ENCODE measurements around the gene OR14I1. TPM values are rescaled to one million over a fixed set of nuclear protein-coding genes. Genes with fewer than 3 reads are reported as not detected.

Gene OR14I1
- total RNA-seq: not detected

- H3K27me3 Mint-ChIP-seq: peaks cover 2% of the 10 kb centered on the region
- ChIA-PET POLR2A (no interaction called here), CTCF (no interaction called here)
- H3K36me3 Mint-ChIP-seq (ENCODE audit: low read depth): no peaks in the 10 kb centered on the region
- no peak within 1 kb of the TSS for H3K27ac Mint-ChIP-seq
- H3K4me3 Mint-ChIP-seq: no peak within 1 kb of the TSS
- H3K9me3 Mint-ChIP-seq: no peaks in the 10 kb centered on the region
- DNase-seq: no peak
- H3K4me1 Mint-ChIP-seq: no peaks in the 10 kb centered on the region
These were observed at the start of gene OR14I1 for GRCh38 chr1:248702714-248703113. Gene OR14I1 (minus strand): TSS chr1:248702766.

DNA sequence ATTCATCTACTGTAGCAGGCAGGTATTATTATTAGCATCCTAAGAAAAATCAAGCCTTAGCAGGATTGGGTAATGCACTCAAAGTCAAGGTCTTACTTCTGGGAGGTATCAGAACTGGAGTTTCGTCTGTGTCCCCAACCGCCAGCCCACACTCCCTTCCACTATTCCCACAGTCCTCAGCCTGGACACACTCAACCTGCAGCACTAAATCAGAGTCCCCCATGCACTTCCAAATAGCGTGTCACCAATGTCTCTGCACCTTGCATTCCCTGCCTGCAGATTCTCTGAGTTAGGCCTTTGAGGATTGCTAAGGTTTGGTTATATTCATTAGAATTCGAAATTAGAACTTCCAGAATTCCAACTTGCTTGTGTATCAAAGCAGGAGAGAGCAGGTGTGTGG is 49.1 kb upstream of the OR14I1 start:
- Mint-ChIP-seq H3K9me3 (no peaks in the 10 kb centered on the region), H3K27me3 (no peaks in the 10 kb centered on the region), H3K4me3 (no peak overlapping the region), H3K27ac (no peak overlapping the region), H3K36me3 (ENCODE audit: low read depth) (no peaks in the 10 kb centered on the region), H3K4me1 (no peaks in the 10 kb centered on the region)
- CTCF ChIA-PET: no interaction called here
- POLR2A ChIA-PET: no interaction called here
- DNase-seq: no peak

DNA sequence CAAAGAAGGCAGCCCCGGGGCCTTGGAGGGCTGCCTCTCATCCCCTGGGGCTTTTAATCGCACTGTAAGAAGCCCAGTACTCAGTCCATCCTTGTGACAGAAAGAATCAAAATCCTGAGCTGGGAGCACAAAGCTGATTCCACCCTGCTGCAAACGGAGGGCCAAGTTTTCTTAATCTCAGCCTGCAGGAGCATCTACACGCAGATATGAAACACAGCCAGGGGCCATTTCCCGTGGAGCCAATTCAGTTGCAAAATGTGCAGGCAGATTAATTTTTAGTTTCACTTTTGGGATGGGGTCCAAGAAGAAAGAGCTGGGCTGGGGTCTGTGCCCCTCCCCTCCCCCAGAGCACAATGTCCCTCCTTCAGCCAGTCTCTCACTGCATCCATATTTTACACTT is 48.6 kb upstream of the OR14I1 start:
- CTCF ChIA-PET: no interaction called here
- no peak for DNase-seq
- H3K36me3 Mint-ChIP-seq (ENCODE audit: low read depth): no peaks in the 10 kb centered on the region

GRCh38 chr1:248750496-248750895 is 47.9 kb upstream of the OR14I1 start:
- Mint-ChIP-seq H3K4me3 (no peak overlapping the region), H3K36me3 (ENCODE audit: low read depth) (no peaks in the 10 kb centered on the region), H3K27me3 (no peaks in the 10 kb centered on the region), H3K4me1 (no peaks in the 10 kb centered on the region), H3K27ac (no peak overlapping the region), H3K9me3 (no peaks in the 10 kb centered on the region)
- ChIA-PET CTCF (no interaction called here), POLR2A (no interaction called here)
- no peak for DNase-seq

More for the DNA sequence above, 48.6 kb upstream of the OR14I1 start:
- Mint-ChIP-seq H3K9me3 (no peaks in the 10 kb centered on the region), H3K27me3 (no peaks in the 10 kb centered on the region), H3K4me3 (no peak overlapping the region), H3K27ac (no peak overlapping the region), H3K4me1 (no peaks in the 10 kb centered on the region)
- POLR2A ChIA-PET: no interaction called here

DNA sequence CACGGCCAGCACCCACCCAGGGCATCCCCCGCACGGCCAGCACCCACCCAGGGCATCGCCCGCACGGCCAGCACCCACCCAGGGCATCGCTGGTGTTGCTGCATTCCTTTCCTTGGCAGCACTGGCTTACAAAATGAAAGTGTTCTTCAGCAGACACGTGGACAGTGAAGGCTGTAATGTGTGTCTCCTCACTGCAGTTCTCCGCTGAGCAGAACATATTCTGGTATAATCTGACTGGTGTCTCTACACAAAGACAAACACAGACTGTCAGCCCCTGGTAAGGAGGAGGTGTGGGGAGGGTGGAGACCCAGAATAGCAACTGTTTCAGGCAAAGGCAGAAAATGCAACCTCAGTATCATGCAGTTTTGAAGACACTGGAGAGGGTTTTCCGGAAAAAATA is 45.6 kb upstream of the OR14I1 start:
- no peaks in the 10 kb centered on the region for H3K36me3 Mint-ChIP-seq (ENCODE audit: low read depth)
- ChIA-PET CTCF (no interaction called here), POLR2A (no interaction called here)
- H3K9me3 Mint-ChIP-seq: no peaks in the 10 kb centered on the region
- no peaks in the 10 kb centered on the region for H3K27me3 Mint-ChIP-seq
- H3K4me3 Mint-ChIP-seq: no peak overlapping the region
- H3K4me1 Mint-ChIP-seq: no peaks in the 10 kb centered on the region
- no peak for DNase-seq
- H3K27ac Mint-ChIP-seq: no peak overlapping the region

- ChIA-PET POLR2A (no interaction called here), CTCF (no interaction called here)
- Mint-ChIP-seq H3K27ac (no peak overlapping the region), H3K27me3 (no peaks in the 10 kb centered on the region), H3K4me1 (no peaks in the 10 kb centered on the region), H3K4me3 (no peak overlapping the region), H3K9me3 (no peaks in the 10 kb centered on the region), H3K36me3 (ENCODE audit: low read depth) (no peaks in the 10 kb centered on the region)
- DNase-seq: no peak
These were observed 38.3 kb upstream of the OR14I1 start for GRCh38 chr1:248740876-248741275.

DNA sequence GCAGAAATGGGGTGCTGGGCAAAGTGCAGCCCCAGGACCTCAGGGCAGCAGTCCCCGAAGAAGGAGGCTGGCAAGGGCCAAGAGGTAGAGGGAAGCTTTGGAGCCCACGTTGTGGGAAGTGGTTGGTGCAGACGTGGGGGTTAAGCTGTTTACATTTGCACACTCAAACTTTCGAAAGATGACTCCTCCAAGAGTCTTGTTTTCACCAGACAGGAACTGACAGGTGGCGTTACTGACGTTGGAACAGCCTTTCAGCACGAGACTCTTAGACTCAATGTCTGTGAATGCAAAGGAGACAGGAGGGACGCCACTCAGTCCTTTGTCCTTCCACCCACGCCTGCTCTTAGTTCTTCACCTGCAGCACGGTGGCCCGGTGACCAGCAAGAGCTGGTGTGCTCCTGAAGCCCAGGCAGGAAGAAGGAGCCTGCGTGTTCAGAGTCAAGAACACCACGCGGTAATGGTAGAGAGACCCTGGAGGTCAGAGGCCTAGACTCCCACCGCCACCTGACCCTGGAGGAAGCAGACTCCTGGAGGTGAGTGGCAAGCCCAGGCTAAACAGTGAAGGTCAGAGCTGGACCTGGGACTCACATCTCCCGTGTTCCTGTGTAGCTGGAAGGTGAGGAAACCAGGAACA is 37.1 kb upstream of the OR14I1 start:
- CTCF ChIA-PET: no interaction called here

GRCh38 chr1:248737457-248737856 is 34.9 kb upstream of the OR14I1 start:
- CTCF ChIA-PET: no interaction called here
- no peak overlapping the region for H3K27ac Mint-ChIP-seq
- H3K36me3 Mint-ChIP-seq (ENCODE audit: low read depth): no peaks in the 10 kb centered on the region
- no peak for DNase-seq
- H3K4me3 Mint-ChIP-seq: no peak overlapping the region
- H3K9me3 Mint-ChIP-seq: no peaks in the 10 kb centered on the region
- H3K4me1 Mint-ChIP-seq: no peaks in the 10 kb centered on the region
- H3K27me3 Mint-ChIP-seq: no peaks in the 10 kb centered on the region
- POLR2A ChIA-PET: no interaction called here

More for the DNA sequence above, 37.1 kb upstream of the OR14I1 start:
- Mint-ChIP-seq H3K4me1 (no peaks in the 10 kb centered on the region), H3K27ac (no peak overlapping the region), H3K36me3 (ENCODE audit: low read depth) (no peaks in the 10 kb centered on the region), H3K4me3 (no peak overlapping the region), H3K9me3 (no peaks in the 10 kb centered on the region), H3K27me3 (no peaks in the 10 kb centered on the region)
- POLR2A ChIA-PET: no interaction called here
- no peak for DNase-seq

DNA sequence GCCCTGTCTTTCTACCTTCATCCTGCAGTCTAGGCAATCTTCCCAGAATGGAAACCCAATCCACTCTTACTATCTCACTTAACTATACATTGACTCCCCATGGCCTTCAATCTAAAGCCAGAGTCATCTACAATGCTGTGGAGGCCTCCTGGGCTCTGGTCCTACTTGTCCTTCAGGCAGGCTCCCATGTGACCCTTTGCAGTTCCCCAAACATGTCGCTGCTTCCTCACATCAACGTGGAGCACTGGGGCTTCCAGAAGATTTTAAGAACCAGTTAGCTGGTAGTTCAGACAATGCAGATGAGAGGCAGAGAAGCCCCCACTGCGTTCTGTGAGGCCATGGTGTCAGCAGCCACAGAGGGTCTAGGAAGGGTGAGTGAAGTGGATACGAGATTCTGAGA is 34.4 kb upstream of the OR14I1 start:
- CTCF ChIA-PET: no interaction called here
- Mint-ChIP-seq H3K27ac (no peak overlapping the region), H3K4me1 (no peaks in the 10 kb centered on the region), H3K4me3 (no peak overlapping the region), H3K27me3 (no peaks in the 10 kb centered on the region), H3K9me3 (no peaks in the 10 kb centered on the region), H3K36me3 (ENCODE audit: low read depth) (no peaks in the 10 kb centered on the region)
- POLR2A ChIA-PET: no interaction called here
- DNase-seq: no peak

GRCh38 chr1:248733566-248733965 is 31.0 kb upstream of the OR14I1 start:
- CTCF ChIA-PET: no interaction called here
- Mint-ChIP-seq H3K4me3 (no peak overlapping the region), H3K27me3 (no peaks in the 10 kb centered on the region), H3K9me3 (no peaks in the 10 kb centered on the region), H3K27ac (no peak overlapping the region), H3K36me3 (ENCODE audit: low read depth) (no peaks in the 10 kb centered on the region), H3K4me1 (no peaks in the 10 kb centered on the region)
- no peak for DNase-seq
- POLR2A ChIA-PET: no interaction called here

GRCh38 chr1:248730507-248731335 is 28.2 kb upstream of the OR14I1 start:
- Mint-ChIP-seq H3K27ac (no peak overlapping the region), H3K27me3 (no peaks in the 10 kb centered on the region), H3K36me3 (ENCODE audit: low read depth) (no peaks in the 10 kb centered on the region), H3K9me3 (no peaks in the 10 kb centered on the region), H3K4me3 (no peak overlapping the region), H3K4me1 (no peaks in the 10 kb centered on the region)
- ChIA-PET POLR2A (no interaction called here), CTCF (no interaction called here)
- no peak for DNase-seq

GRCh38 chr1:248714248-248714647 is 11.7 kb upstream of the OR14I1 start:
- Mint-ChIP-seq H3K4me3 (no peak overlapping the region), H3K27me3 (no peaks in the 10 kb centered on the region), H3K4me1 (no peaks in the 10 kb centered on the region), H3K9me3 (peaks cover 9% of the 10 kb centered on the region), H3K36me3 (ENCODE audit: low read depth) (no peaks in the 10 kb centered on the region), H3K27ac (no peak overlapping the region)
- ChIA-PET POLR2A (no interaction called here), CTCF (no interaction called here)
- DNase-seq: no peak

- no peaks in the 10 kb centered on the region for H3K4me1 Mint-ChIP-seq
- peaks cover 9% of the 10 kb centered on the region for H3K9me3 Mint-ChIP-seq
- ChIA-PET POLR2A (no interaction called here), CTCF (no interaction called here)
- DNase-seq: no peak
- H3K27ac Mint-ChIP-seq: no peak overlapping the region
- no peaks in the 10 kb centered on the region for H3K36me3 Mint-ChIP-seq (ENCODE audit: low read depth)
- no peak overlapping the region for H3K4me3 Mint-ChIP-seq
- H3K27me3 Mint-ChIP-seq: peaks cover 7% of the 10 kb centered on the region
These were observed 7.8 kb upstream of the OR14I1 start for GRCh38 chr1:248710305-248710900.

GRCh38 chr1:248704606-248705005 is 2.0 kb upstream of the OR14I1 start:
- H3K4me1 Mint-ChIP-seq: no peaks in the 10 kb centered on the region
- POLR2A ChIA-PET: no interaction called here

More at GRCh38 chr1:248704606-248705005, 2.0 kb upstream of the OR14I1 start:
- H3K9me3 Mint-ChIP-seq: no peaks in the 10 kb centered on the region
- no peak for DNase-seq
- peaks cover 7% of the 10 kb centered on the region for H3K27me3 Mint-ChIP-seq
- CTCF ChIA-PET: interaction anchor here (2.1 kb wide), 1 partner anchor 102 kb away, joined by 4 read pairs; no protein-coding TSS in a partner anchor
- no peak overlapping the region for H3K4me3 Mint-ChIP-seq
- no peak overlapping the region for H3K27ac Mint-ChIP-seq
- no peaks in the 10 kb centered on the region for H3K36me3 Mint-ChIP-seq (ENCODE audit: low read depth)
